GM19193 (cell line): Measurements from ENCODE around the gene RALGAPA1.

ENCODE experiments used
- POLR2A ChIP-seq: IDR thresholded peaks from 4 replicates; pipeline ENCODE4 v1.6.1; 2011; ENCODE audit not compliant: insufficient read depth, insufficient read length; ENCODE audit errors: extremely low read depth

The RALGAPA1 gene

GRCh38 chr14:35808638-35809563 is at the start of gene RALGAPA1:
RALGAPA1 (minus strand) TSS chr14:35809295; CDS start chr14:35808835, 460 bp downstream.
- peak; percentile 87 for TF ChIP-seq POLR2A

GRCh38 chr14:35858521-35859209 is 49.6 kb upstream of the RALGAPA1 start:
- TF ChIP-seq POLR2A = no peak

- no peak for TF ChIP-seq POLR2A
These were observed 46.9 kb upstream of the RALGAPA1 start for GRCh38 chr14:35855876-35856481.

- TF ChIP-seq POLR2A = no peak
These were observed 45.7 kb upstream of the RALGAPA1 start for GRCh38 chr14:35854696-35855270.

GRCh38 chr14:35853225-35853624 is 44.1 kb upstream of the RALGAPA1 start:
- no peak for TF ChIP-seq POLR2A

GRCh38 chr14:35851823-35852222 is 42.7 kb upstream of the RALGAPA1 start:
- no peak for TF ChIP-seq POLR2A

GRCh38 chr14:35849122-35849521 is 40.0 kb upstream of the RALGAPA1 start:
- TF ChIP-seq POLR2A = no peak

GRCh38 chr14:35847636-35848035 is 38.5 kb upstream of the RALGAPA1 start:
- no peak for TF ChIP-seq POLR2A

- no peak for TF ChIP-seq POLR2A
These were observed 35.4 kb upstream of the RALGAPA1 start for GRCh38 chr14:35844494-35844893.

GRCh38 chr14:35835208-35835982 is 26.3 kb upstream of the RALGAPA1 start:
- TF ChIP-seq POLR2A = no peak

- TF ChIP-seq POLR2A = no peak
These were observed 20.4 kb upstream of the RALGAPA1 start for GRCh38 chr14:35829449-35829848.

- no peak for TF ChIP-seq POLR2A
These were observed 18.8 kb upstream of the RALGAPA1 start for GRCh38 chr14:35827678-35828472.

GRCh38 chr14:35826952-35827416 is 17.9 kb upstream of the RALGAPA1 start:
- no peak for TF ChIP-seq POLR2A

GRCh38 chr14:35826218-35826951 is 17.3 kb upstream of the RALGAPA1 start, which contains the start of gene BRMS1L:
BRMS1L (plus strand) TSS chr14:35826338; CDS start chr14:35826517, 179 bp downstream.
- TF ChIP-seq POLR2A = peak; percentile 90

- TF ChIP-seq POLR2A = no peak
These were observed 16.8 kb upstream of the RALGAPA1 start for GRCh38 chr14:35825968-35826217.
